GM18873 (cell line): ENCODE results near the gene PLCD1.

Experiments
- ATAC-seq: cut with Tn5 transposase; IDR thresholded peaks from one replicate; pipeline ENCODE4 v1.9.1; 2021; ENCODE audit warnings: mild to moderate bottlenecking, moderate library complexity, moderate number of reproducible peaks; ENCODE audit not compliant: unreplicated experiment, low FRiP score

Gene PLCD1

DNA sequence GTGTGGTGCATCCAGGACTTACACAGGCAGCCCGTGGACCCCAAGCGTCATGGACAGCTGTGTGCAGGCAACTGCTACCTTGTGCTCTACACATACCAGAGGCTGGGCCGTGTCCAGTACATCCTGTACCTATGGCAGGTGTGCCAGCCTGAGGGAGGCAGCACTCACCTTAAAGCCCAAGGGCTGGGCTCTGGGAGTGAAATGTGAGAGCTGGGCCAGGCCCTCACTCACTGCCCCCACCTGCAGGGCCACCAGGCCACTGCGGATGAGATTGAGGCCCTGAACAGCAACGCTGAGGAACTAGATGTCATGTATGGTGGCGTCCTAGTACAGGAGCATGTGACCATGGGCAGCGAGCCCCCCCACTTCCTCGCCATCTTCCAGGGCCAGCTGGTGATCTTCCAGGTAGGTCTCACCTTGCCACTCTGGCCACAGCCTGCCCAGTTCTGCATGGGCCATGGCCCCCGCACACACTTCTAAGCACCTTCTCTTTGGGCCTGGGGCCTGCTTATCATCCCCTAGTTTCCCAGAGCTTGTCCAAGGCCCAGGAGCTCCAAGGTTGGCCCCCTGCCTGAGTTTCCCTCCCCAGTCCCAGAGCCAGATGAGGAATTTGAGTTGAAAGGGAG lies 27.9 kb downstream of the PLCD1 start:
- ATAC-seq = no peak

DNA sequence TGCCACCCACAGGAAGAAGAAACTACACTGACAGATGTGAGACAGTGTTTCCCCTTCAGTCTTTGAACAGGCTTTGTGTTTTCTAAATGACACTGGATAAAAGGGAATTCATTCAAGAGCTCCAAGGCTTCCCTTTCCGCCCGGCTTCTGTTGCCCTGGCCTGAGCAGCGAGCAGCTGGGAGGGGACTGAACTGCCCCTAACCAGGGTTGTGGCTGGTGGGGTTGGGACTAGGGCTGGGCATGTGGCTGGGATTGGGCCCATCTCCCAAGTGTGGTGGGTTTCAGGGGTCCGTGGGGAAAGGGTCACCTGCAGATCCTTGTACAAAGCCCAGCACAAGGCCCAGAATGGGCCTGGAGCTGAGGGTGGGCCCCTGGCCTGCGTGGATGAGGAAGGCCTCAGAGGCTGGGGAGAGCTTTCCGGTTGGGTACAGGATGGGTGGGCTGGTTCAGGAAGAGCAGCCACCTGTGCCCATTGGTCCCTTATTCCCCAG lies 28.4 kb downstream of the PLCD1 start:
- no peak for ATAC-seq

DNA sequence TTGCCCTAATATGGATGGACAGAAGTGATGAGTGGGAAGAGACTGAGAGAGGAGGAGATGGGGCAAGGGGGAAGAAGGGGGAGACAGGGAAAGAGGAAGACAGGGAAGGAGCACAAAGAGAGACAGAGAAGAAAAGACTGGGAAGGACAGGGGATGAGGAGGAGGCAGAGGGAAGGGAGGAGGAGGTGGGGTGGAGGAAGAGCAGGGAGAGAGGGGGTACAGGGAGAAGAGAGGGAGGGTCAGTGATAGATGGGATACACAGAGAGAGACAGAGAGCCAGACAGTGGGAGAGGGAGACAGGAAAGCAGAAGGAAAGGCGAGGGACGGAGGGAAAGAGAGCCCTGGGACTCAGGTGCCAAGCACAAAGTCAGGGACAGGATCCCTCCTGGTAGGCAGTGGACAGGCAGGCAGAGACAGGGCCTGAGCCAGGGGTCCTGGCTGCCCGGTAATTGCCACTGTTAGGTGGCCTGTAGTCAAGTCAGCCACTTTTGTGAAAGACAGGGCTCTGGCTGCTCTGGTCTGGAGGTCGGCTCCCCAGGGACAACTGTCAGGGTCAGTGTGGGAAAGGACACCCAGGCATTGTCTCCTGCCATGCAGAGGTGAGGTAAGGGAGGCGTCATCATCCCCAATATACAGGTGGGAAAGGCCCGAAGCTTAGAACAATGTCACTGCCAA lies 29.1 kb downstream of the PLCD1 start:
- ATAC-seq = no peak

DNA sequence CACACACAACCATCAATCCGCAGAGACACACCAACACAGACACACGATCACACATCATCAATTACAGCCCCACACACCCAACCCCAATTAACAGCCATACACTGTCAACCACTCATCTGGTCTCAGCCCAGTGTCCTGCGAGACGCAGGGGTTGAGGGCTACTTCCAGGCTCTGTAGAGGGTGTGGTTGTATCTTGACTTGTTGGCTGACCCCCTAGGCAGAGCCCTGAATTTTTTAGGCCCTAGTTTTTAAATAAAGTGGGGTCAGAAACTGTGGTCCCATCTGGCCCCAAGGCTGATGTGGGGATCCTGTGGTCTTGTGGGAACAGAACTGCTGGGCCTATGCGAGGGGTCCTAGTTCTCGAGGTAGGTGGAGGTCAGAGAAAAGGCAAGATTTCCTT lies 29.6 kb downstream of the PLCD1 start:
- no peak for ATAC-seq

DNA sequence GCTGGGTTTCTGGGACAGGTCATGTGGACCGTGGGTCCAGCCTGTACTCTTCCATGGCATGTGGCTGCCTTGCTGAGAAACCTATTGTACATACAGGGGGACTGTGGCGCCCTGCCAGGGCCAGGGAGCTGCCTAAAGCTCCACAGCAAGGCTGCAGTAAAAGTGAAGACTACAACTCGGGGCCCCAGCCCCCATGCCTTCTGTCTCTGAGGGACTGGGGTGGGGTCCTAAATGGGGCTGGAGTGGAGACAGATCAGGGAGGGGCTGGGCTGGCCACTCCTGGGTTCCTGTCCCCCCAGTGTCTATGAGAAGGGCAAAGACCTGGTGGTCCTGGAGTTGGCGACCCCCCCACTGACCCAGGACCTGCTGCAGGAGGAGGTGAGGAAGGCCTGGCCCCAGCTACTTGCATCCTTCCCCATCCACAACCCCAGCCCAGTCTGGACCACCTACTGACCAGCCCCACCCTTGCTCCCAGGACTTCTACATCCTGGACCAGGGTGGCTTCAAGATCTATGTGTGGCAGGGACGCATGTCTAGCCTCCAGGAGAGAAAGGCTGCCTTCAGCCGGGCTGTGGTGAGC lies 31.6 kb downstream of the PLCD1 start:
- no peak for ATAC-seq

DNA sequence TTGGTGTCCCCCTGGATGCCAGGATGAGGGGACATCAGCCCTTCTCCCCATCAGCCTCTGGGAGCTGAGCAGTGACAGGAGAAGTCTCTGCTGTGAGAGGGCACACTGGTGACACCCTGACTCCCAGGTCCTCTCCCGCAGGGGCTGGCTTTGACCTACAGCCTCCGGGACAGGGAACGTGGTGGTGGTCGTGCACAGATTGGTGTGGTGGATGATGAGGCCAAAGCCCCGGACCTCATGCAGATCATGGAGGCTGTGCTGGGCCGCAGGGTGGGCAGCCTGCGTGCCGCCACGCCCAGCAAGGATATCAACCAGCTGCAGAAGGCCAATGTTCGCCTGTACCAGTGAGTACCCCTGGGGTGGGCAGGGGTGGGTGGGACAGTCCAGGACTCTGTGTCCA lies 32.1 kb downstream of the PLCD1 start:
- ATAC-seq = no peak

DNA sequence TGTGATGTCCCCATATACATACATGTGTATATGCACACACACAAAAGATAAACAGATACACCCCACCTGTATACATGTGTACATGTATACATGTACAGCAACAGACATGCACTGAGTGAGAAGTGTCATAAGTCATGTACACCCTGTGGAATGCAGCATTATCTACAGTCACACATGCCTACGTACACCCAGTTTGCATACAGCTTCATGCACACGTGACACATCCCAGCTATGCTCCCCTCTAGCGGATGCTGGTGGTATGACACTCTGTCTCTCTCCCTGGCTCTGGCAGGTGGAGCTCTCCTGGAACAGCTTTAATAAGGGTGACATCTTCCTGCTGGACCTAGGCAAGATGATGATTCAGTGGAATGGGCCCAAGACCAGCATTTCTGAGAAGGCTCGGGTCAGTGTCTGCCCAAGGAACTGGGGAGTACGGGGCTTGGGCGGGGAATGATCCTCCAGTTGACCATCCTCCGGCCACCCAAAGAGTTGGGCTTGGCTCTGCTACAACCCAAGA lies 32.6 kb downstream of the PLCD1 start:
- peak; percentile 63 for ATAC-seq

DNA sequence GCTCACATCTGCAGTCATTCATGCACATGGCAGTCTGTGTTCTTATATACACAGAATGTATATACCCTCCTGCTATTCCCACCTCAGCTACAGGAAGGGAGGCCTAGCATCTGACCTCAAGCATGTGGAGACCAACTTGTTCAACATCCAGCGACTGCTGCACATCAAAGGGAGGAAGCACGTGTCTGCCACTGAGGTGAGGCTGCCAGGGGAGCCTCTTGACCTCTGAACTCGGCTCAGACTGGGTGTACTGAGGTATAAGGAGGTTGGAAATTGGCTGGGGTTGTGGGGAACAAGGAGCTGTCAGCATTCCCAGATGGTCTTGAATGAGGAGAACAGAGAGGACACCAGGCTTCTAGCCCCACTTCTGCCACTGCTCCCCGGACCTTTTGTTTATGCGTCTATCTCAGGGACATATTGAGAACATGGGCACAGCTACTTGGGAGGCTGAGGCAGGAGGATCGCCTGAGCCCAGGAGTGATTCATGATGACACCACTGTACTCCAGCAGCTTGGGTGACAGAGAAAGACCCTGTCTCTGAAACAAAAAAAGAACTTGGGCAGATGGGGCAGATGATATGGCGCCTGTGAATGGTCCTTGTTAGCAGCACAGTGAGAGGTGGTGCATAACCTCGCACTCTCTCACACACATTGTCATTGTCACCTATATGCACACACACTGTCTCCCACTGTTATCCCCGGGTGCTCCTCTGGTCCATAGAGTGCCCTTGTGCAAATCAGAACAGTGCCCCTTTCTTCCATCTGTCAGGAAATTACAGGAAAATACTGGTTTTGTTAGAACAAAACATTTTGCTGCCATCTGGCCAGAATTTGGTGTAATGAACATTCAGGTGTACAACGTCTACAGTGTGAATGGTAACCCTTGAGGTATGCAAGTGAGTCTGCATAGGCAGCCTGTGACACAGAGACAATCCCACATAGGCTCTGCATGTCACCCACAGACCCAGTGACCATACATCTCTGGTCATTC lies 33.5 kb downstream of the PLCD1 start:
- ATAC-seq = no peak

DNA sequence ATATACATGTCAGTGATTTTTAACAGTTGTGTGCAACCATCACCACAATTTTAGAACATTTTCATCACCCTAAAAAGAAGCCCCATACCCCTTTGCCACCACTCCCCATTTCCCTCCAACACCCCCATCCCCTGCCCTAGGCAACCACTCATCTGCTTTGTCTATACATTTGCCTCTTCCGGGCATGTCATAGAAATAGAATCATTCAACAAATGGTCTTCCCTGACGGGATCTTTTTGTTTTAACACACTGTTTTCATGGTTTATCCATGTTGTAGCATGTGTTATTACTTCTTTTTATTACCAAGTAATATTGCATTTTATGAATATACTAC lies 34.8 kb downstream of the PLCD1 start:
- ATAC-seq = no peak

DNA sequence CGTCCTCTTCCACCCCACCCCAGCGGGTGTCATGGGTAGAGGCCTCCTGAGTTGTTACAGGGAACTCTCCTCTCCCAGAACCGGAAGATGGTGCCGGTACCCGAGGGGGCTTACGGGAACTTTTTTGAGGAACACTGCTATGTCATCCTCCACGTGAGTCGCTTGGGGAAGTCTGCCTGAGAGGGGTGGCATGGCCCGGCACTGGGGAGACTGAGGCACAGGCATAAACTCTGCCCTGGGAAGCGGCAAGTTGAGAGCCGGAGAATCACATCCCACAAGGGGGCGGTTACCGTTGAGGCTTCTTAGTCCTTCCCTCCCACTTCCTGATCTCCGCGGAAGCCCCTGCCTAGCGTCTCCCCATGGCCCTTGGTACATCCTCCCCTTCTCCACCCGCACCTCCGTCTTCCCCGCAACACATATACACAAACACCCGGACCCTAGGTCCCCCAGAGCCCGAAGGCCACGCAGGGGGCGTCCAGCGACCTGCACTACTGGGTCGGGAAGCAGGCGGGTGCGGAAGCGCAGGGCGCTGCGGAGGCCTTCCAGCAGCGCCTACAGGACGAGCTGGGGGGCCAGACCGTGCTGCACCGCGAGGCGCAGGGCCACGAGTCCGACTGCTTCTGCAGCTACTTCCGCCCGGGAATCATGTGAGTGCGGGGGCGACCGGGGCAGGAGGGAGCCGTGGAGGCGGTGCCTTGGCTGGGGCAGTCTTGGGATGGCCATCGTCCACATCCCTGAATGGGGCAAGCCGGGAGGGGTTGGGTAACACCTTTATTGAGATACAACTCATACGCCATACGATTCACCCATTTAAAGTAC lies 35.4 kb downstream of the PLCD1 start:
- peak; percentile 35 for ATAC-seq

DNA sequence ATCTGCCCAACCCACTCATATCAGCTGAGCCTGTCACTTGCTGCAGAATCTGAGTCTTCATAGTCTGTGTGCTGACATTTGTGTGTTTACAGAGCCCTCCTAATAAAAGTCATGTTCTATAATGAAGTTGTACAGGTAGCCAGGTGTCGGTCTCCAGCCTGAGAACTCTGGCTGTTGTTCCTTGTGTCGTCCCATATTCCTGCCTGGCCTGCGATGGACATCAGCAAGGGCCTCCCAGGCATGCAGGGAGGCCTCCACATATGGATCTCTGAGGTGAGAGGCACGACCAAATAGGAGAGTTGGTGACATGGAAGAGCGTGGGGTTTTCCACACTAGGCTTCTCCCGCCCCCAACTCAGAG lies 36.0 kb downstream of the PLCD1 start:
- no peak for ATAC-seq

DNA sequence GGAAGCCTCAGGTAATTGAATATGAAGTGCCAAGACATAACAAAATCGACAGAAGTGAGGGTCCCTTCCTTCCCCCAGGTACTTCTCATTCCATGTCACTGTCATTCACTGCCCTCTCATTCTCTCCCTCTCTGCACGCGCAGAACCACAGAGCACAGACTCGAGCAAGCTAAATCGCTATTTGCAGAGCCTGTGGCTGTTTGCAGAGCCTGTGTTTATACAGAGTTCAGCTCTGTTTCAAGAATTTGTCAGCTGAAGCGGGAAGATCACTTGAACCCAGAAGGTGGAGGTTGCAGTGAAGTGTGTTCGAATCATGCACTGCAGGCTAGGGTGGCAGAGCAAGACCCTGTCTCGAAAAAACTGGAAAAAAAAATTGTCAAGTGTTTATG lies 36.4 kb downstream of the PLCD1 start:
- no peak for ATAC-seq

DNA sequence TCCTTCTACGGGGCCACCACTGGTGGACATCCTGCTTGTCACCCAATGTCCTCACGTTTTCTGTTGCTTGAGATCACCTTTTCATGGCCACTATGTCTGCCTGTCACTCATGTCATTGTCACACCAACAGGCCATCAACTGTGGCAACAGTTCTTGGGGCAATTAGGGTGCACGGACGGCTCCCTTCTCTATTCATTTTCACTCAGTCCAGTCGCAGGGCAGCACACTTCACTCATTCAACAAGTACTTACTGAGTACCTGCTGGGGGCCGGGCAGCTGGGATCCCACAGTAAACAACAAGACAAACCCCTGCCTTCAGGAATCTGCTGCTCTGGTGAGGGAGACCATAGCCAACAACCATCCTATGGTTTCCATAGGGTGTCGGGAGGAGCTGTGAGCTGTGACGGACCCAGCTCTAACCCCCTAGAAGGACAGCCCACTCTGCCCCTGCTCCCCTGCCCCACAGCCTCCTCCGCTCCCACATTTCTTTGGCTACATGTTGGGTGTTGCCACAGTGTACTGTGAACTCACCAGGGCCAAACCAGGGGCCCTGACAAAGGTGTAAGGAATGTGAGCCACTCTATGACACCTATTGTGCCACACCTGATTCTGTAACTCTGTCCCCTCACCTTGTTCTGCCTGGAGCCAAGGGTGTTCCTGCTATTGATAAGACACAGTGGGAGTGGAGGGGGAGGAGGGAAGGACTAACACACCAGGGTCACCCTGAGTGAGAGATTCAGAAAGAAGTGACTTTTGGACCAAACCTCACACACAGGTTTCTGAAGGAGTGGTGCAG lies 37.0 kb downstream of the PLCD1 start:
- ATAC-seq = no peak

DNA sequence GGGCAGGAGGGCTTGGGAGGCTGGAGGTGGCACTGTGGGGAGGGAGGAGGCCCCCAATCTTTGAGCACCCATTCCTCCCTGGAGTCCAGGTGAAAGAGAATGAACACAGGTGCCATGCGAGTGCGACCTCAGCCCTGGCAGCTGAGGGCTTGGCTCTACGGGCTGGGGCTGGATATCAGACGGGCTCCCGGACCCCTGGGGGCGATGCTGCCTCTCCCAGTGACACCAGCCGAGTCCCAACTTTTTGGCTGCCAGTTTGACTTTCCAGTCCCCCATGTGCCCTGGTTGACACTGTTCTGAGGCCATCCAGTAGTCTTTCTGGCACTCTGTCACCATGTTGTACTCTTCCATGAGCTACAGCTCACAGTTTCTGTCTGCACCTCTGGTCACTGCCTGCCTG lies 37.6 kb downstream of the PLCD1 start:
- ATAC-seq = no peak

DNA sequence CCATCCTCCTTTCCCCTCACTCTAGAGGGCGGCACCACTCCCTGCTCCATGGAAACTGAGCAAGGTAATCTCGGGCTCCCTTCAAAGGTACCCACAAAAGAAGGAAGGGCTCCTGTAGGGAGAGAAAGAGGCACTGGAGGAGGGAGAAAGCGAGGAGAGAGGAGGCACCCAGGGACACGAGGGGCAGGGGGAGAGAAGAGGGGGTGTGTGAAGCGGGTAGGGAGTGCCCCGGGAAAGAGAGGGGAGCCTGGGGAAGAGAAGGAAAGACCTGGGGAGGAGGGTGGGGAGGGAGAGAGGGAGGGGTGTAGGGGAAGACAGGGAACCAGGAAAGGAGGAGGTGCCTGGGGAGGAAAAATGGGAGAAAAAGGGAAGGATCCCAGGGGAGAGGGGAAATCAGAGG lies 38.3 kb downstream of the PLCD1 start:
- no peak for ATAC-seq

DNA sequence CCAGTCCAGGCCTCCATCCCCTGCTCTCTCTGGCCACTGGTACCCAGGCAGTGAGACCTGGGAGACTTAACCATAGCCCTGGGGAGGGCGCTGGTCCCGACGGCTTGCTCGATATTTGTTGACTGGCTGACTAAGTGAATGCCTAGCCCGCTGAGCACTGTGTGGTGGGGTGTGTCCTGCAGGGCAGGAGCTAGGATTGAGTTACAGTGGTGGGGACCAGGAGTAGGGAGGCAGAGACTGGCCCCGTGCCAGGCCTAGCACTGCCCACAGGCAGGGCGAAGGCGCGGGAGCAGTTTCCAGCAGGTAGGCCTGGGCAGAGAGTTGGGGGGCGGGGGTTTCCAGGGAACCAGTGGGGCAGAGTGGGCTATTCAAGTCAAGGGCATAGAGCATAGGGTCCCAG lies 38.9 kb downstream of the PLCD1 start, which contains the start of gene VILL:
VILL (plus strand) TSS at position 260 of the 400 bp plus-strand sequence. CDS start 2,887 bp downstream, outside the sequence.
- ATAC-seq = no peak

DNA sequence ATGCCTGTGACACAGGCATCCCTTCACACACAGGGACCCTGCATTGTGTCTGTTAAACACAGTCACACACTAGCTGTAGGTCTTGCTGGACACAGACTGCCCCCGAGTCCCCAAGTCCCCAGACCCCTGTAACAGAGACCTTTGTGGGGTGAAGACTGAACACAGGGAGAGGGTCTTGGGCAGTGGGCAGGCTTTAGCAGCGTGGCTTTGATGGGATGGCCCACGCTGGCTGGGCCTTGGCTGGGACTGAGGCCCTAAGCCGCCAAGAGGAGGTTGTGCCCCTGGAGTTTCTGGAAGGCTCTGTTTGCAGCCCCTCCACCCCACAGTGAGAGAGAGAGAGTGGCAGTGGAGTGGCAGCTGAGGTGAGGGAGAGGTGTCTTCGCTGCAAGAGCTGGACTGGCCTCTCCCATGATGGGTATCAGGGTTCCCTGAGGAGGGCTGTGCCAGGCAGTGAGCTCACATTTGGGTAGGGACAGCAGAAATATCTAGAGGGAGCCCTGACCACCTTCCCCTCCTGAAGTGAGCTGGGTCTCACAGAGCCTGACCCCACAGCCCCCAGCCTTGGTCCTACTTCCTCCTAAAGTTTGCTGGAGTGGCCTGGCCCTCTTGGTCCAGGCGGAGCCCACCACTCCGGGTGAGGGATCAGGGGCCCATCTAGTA lies 39.5 kb downstream of the PLCD1 start:
- ATAC-seq = no peak

DNA sequence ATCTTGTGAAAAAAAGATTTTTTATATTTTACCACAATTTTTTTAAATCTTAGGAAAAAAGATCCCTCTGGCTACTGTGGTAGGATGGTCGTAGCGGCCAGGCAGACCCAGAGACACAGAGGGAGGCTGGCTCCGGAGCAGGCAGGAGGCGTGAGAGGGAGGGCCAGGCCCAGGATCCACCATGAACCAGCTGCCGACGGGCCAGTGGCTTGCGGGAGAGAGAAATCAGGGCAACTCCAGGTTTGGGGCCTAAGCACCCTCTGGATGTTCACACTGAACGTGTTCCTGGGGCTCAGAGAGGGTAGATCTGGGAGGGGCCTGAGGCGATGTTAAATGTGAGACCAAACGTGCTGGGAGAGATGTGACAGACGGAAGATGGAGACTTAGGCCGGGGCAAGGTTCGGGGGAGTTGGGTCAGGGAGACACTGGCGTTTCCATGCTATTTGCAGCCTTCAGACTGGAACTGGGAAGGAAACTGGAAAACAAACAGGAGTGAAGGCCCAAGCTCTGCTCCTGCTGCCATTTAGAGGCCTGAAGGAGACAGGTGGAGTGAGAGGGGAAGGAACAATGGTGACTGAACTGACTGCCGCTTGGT lies 40.4 kb downstream of the PLCD1 start:
- no peak for ATAC-seq
